NT2/D1 (cell line): Measurements from ENCODE around the gene ZBTB49.

Experiments
- SUZ12 ChIP-seq: IDR thresholded peaks from 2 replicates; pipeline ENCODE4 v1.6.1; 2011; ENCODE audit not compliant: insufficient read length, insufficient read depth; ENCODE audit errors: extremely low read depth
- ZNF274 ChIP-seq: IDR thresholded peaks from 2 replicates; pipeline ENCODE4 v1.6.1; 2011; ENCODE audit warnings: mild to moderate bottlenecking, low read depth, low read length

DNA sequence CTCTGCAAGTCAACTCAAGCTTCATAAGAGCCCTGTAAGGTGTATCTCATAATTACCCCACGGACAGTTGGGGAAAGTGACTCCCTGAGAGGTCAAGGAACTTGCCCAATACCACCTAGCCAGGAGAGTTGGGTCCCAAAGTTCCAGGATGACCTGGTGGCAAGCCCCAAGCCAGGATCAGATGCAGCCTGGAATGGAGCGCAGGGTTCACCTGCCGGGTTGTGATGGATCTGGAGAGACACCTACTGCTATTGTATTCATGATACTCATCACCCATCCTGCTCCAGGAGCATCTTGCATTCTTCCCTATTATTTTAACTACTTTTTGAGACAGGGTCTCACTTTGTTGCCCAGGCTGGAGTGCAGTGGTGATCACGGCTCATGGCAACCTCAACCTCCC lies 36.1 kb downstream of the ZBTB49 start:
- TF ChIP-seq ZNF274 (no peak), SUZ12 (no peak)
